WTC11 (cell line): Measurements from ENCODE around the gene MIER2. TPM values are rescaled to one million over a fixed set of nuclear protein-coding genes. Genes with fewer than 3 reads are reported as not detected.

ENCODE experiments used
- ATAC-seq: fragments of 200-7000 bp; cut with Tn5 transposase; 2 replicates; pipeline ENCODE4 v1.10.0; 2021; ENCODE audit warnings: mild to moderate bottlenecking, moderate library complexity
- CTCF ChIA-PET: fragments of 300-600 bp; sonication (Branson Sonifier 250); formaldehyde crosslinking; loops from one replicate; lab custom pipeline; 2021; ENCODE audit warnings: antibody characterized with exemption; lab: Charles Lee
- POLR2A ChIA-PET: fragments of 350-600 bp; sonication (Branson Sonifier 250); formaldehyde crosslinking; loops from one replicate; lab custom pipeline; 2021; ENCODE audit warnings: antibody characterized with exemption; lab: Charles Lee
- DNase-seq: peaks from one replicate; pipeline ENCODE4 v3.0.0; 2021; ENCODE audit warnings: low spot score
- H3K27ac Mint-ChIP-seq: 2 replicates; pipeline ENCODE4 v1.8.0; 2021; ENCODE audit warnings: mixed read lengths
- H3K27me3 Mint-ChIP-seq: 2 replicates; pipeline ENCODE4 v1.8.0; 2021; ENCODE audit warnings: low read depth, mild to moderate bottlenecking, moderate library complexity, mixed read lengths
- H3K36me3 Mint-ChIP-seq: 2 replicates; pipeline ENCODE4 v1.8.0; 2021; ENCODE audit warnings: mixed read lengths
- H3K4me1 Mint-ChIP-seq: 2 replicates; pipeline ENCODE4 v1.8.0; 2022; ENCODE audit warnings: mixed read lengths
- H3K4me3 Mint-ChIP-seq: 2 replicates; pipeline ENCODE4 v1.8.0; 2021; ENCODE audit warnings: mild to moderate bottlenecking, moderate library complexity, mixed read lengths
- H3K9me3 Mint-ChIP-seq: 2 replicates; pipeline ENCODE4 v1.8.0; 2021; ENCODE audit warnings: mixed read lengths
- ELF4 ChIP-seq: sonication (generic); formaldehyde crosslinking; IDR thresholded peaks from 2 replicates; pipeline ENCODE4 v1.8.1; 2022; ENCODE audit warnings: low read depth, mild to moderate bottlenecking, moderate library complexity, missing genetic modification reagents
- EMX1 ChIP-seq: fragments of 250-450 bp; sonication (Bioruptor Pico); IDR thresholded peaks from 2 replicates; pipeline ENCODE4 v1.8.0; 2021; ENCODE audit warnings: mild to moderate bottlenecking
- ESRRA ChIP-seq: sonication (generic); formaldehyde crosslinking; IDR thresholded peaks from 2 replicates; pipeline ENCODE4 v1.8.1; 2022; ENCODE audit warnings: mild to moderate bottlenecking, missing genetic modification reagents, borderline replicate concordance
- FOXJ3 ChIP-seq: sonication (generic); formaldehyde crosslinking; IDR thresholded peaks from 2 replicates; pipeline ENCODE4 v1.9.0; 2021; ENCODE audit warnings: missing genetic modification reagents, mild to moderate bottlenecking, borderline replicate concordance
- FOXK1 ChIP-seq: sonication (generic); formaldehyde crosslinking; IDR thresholded peaks from 2 replicates; pipeline ENCODE4 v1.8.0; 2022; ENCODE audit warnings: mild to moderate bottlenecking, moderate library complexity, missing genetic modification reagents
- GABPB1 ChIP-seq: sonication (generic); formaldehyde crosslinking; IDR thresholded peaks from 2 replicates; pipeline ENCODE4 v1.8.1; 2023; ENCODE audit warnings: mild to moderate bottlenecking, missing genetic modification reagents
- GTF2I ChIP-seq: fragments of 250-450 bp; sonication (Bioruptor Pico); conservative IDR thresholded peaks from 2 replicates; pipeline ENCODE4 v1.4.0; 2021; ENCODE audit warnings: mild to moderate bottlenecking
- HMGA2 ChIP-seq: fragments of 250-450 bp; sonication (Bioruptor Pico); IDR thresholded peaks from 2 replicates; pipeline ENCODE4 v1.4.0; 2021; ENCODE audit warnings: mild to moderate bottlenecking, moderate library complexity
- NFYB ChIP-seq: sonication (generic); formaldehyde crosslinking; conservative IDR thresholded peaks from 2 replicates; pipeline ENCODE4 v1.8.0; 2022; ENCODE audit warnings: low read depth, missing genetic modification reagents
- OVOL2 ChIP-seq: fragments of 250-450 bp; sonication (Bioruptor Pico); IDR thresholded peaks from 2 replicates; pipeline ENCODE4 v1.9.0; 2021; ENCODE audit warnings: mild to moderate bottlenecking, borderline replicate concordance
- RELA ChIP-seq: sonication (generic); formaldehyde crosslinking; IDR thresholded peaks from 2 replicates; pipeline ENCODE4 v1.8.1; 2022; ENCODE audit warnings: missing genetic modification reagents, mild to moderate bottlenecking, borderline replicate concordance
- SOX15 ChIP-seq: fragments of 250-450 bp; sonication (Bioruptor Pico); IDR thresholded peaks from 2 replicates; pipeline ENCODE4 v1.9.0; 2021; ENCODE audit warnings: mild to moderate bottlenecking
- ZNF138 ChIP-seq: sonication (generic); formaldehyde crosslinking; conservative IDR thresholded peaks from 2 replicates; pipeline ENCODE4 v1.8.1; 2022; ENCODE audit warnings: mild to moderate bottlenecking, moderate library complexity, missing genetic modification reagents
- ZNF219 ChIP-seq: sonication (generic); formaldehyde crosslinking; IDR thresholded peaks from 2 replicates; pipeline ENCODE4 v1.8.0; 2023; ENCODE audit warnings: missing genetic modification reagents, mild to moderate bottlenecking, borderline replicate concordance
- ZNF396 ChIP-seq: fragments of 250-450 bp; sonication (Bioruptor Pico); IDR thresholded peaks from 2 replicates; pipeline ENCODE4 v1.8.0; 2021; ENCODE audit warnings: mild to moderate bottlenecking, moderate library complexity, borderline replicate concordance
- ZNF416 ChIP-seq: fragments of 250-450 bp; sonication (Bioruptor Pico); IDR thresholded peaks from 2 replicates; pipeline ENCODE4 v1.9.0; 2021; ENCODE audit warnings: mild to moderate bottlenecking, inconsistent platforms
- total RNA-seq: library from RNA; stranded (reverse); gene quantifications from 3 replicates; pipeline ENCODE4 v1.2.3, GENCODE V29; 2021
- TF ChIP-seq, protein P1 (sequence below): sonication (generic); formaldehyde crosslinking; IDR thresholded peaks from 2 replicates; pipeline ENCODE4 v1.8.0; 2023; ENCODE audit warnings: mild to moderate bottlenecking, missing genetic modification reagents
- TF ChIP-seq, protein P2 (sequence below): sonication (generic); formaldehyde crosslinking; IDR thresholded peaks from 2 replicates; pipeline ENCODE4 v1.8.1; 2023; ENCODE audit warnings: mild to moderate bottlenecking, missing genetic modification reagents, borderline replicate concordance
- TF ChIP-seq, protein P3 (sequence below): fragments of 250-450 bp; sonication (Bioruptor Pico); conservative IDR thresholded peaks from 2 replicates; pipeline ENCODE4 v1.9.0; 2021; ENCODE audit warnings: mild to moderate bottlenecking
- TF ChIP-seq, protein P4 (sequence below): sonication (generic); formaldehyde crosslinking; IDR thresholded peaks from 2 replicates; pipeline ENCODE4 v1.8.0; 2022; ENCODE audit warnings: mild to moderate bottlenecking, missing genetic modification reagents
- TF ChIP-seq, protein P5 (sequence below): sonication (generic); formaldehyde crosslinking; IDR thresholded peaks from 2 replicates; pipeline ENCODE4 v1.8.1; 2023; ENCODE audit warnings: mild to moderate bottlenecking, moderate library complexity, missing genetic modification reagents
- TF ChIP-seq, protein P6 (sequence below): sonication (generic); formaldehyde crosslinking; IDR thresholded peaks from 2 replicates; pipeline ENCODE4 v1.8.1; 2022; ENCODE audit warnings: low read depth, mild to moderate bottlenecking, moderate library complexity, missing genetic modification reagents, borderline replicate concordance

The MIER2 gene
- total RNA-seq, 1 experiment from 2014 or later = 56.3 TPM

DNA sequence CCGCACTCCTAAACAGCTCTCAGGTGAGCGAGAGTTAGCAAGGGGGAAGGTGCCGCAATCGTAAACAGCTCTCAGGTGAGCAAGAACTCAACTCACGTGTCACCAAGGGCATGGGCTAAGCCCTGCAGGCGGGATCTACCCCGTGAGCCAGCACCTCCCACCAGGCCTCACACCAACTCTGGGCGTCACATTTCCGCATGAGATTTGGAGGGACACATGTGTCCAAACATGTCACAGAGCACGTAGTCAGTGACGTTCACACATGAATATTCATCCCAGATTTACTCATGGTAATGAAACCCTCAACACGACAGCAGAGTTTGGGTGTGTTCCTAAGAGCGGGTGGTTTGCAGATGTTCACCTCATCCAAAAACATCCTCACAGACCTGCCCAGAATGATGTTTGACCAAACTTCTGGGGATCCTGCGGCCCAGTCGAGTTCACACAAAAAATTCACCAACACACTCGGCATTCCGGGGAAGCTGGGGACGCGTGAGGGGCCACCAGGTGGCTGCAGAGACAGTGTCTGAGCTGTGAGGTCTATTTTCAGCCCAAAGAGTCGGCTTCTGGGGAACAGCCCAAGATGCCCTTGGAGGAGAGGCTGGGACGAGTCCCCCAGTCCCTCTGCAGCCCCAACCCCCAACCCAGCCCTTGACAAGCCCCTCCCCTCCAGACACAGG, 44.8 kb upstream of the MIER2 start:
- peak; percentile 33 for DNase-seq
- no peak overlapping the region for H3K4me3 Mint-ChIP-seq
- H3K4me1 Mint-ChIP-seq = peaks cover 19% of the 10 kb centered on the region
- H3K27ac Mint-ChIP-seq = no peak overlapping the region
- TF ChIP-seq ZNF138 (CRISPR knock-in tag) (no peak), FOXJ3 (CRISPR knock-in tag) (no peak), OVOL2 (CRISPR knock-in tag) (no peak), SOX15 (CRISPR knock-in tag) (no peak), EMX1 (CRISPR knock-in tag) (no peak)
- TF ChIP-seq, protein P1, sequence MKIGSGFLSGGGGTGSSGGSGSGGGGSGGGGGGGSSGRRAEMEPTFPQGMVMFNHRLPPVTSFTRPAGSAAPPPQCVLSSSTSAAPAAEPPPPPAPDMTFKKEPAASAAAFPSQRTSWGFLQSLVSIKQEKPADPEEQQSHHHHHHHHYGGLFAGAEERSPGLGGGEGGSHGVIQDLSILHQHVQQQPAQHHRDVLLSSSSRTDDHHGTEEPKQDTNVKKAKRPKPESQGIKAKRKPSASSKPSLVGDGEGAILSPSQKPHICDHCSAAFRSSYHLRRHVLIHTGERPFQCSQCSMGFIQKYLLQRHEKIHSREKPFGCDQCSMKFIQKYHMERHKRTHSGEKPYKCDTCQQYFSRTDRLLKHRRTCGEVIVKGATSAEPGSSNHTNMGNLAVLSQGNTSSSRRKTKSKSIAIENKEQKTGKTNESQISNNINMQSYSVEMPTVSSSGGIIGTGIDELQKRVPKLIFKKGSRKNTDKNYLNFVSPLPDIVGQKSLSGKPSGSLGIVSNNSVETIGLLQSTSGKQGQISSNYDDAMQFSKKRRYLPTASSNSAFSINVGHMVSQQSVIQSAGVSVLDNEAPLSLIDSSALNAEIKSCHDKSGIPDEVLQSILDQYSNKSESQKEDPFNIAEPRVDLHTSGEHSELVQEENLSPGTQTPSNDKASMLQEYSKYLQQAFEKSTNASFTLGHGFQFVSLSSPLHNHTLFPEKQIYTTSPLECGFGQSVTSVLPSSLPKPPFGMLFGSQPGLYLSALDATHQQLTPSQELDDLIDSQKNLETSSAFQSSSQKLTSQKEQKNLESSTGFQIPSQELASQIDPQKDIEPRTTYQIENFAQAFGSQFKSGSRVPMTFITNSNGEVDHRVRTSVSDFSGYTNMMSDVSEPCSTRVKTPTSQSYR (CRISPR knock-in tag) = no peak
- TF ChIP-seq, protein P2, sequence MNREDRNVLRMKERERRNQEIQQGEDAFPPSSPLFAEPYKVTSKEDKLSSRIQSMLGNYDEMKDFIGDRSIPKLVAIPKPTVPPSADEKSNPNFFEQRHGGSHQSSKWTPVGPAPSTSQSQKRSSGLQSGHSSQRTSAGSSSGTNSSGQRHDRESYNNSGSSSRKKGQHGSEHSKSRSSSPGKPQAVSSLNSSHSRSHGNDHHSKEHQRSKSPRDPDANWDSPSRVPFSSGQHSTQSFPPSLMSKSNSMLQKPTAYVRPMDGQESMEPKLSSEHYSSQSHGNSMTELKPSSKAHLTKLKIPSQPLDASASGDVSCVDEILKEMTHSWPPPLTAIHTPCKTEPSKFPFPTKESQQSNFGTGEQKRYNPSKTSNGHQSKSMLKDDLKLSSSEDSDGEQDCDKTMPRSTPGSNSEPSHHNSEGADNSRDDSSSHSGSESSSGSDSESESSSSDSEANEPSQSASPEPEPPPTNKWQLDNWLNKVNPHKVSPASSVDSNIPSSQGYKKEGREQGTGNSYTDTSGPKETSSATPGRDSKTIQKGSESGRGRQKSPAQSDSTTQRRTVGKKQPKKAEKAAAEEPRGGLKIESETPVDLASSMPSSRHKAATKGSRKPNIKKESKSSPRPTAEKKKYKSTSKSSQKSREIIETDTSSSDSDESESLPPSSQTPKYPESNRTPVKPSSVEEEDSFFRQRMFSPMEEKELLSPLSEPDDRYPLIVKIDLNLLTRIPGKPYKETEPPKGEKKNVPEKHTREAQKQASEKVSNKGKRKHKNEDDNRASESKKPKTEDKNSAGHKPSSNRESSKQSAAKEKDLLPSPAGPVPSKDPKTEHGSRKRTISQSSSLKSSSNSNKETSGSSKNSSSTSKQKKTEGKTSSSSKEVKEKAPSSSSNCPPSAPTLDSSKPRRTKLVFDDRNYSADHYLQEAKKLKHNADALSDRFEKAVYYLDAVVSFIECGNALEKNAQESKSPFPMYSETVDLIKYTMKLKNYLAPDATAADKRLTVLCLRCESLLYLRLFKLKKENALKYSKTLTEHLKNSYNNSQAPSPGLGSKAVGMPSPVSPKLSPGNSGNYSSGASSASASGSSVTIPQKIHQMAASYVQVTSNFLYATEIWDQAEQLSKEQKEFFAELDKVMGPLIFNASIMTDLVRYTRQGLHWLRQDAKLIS = no peak
- peaks cover 7% of the 10 kb centered on the region for H3K27me3 Mint-ChIP-seq
- H3K36me3 Mint-ChIP-seq = peaks cover 5% of the 10 kb centered on the region; the same call in 1 of the 2 replicates
- ChIA-PET POLR2A (interaction anchor here (0.6 to 1.5 kb wide), 2 partner anchors 73 to 121 kb away, joined by 4 to 7 read pairs; no protein-coding TSS in a partner anchor), CTCF (interaction anchor here (0.6 to 2.2 kb wide), 7 partner anchors 23 to 142 kb away, joined by 4 to 7 read pairs (median 6); no protein-coding TSS in a partner anchor)
- ATAC-seq = peak; percentile 24; the same call in 1 of the 2 replicates
- H3K9me3 Mint-ChIP-seq = peaks cover 13% of the 10 kb centered on the region

DNA sequence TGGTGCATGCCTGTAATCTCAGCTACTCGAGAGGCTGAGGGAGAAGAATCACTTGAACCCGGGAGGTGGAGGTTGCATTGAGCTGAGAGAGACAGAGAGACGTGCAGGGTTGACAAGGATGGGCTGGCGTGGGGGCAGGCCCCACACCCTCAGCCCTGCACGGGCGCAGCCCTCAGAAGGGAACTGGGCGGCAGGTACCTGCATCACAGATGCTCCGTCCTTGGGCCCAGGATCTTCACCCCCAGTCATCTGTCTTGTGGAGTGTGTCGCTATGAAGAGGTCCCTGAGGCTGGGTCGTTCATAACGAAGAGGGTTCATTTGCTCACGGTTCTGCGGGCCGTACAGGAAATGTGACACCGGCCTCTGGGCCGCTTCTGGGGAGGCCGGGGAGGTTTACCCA, 44.1 kb upstream of the MIER2 start:
- Mint-ChIP-seq H3K27me3 (peaks cover 10% of the 10 kb centered on the region), H3K36me3 (peaks cover 5% of the 10 kb centered on the region; the same call in 1 of the 2 replicates), H3K4me3 (no peak overlapping the region)
- CTCF ChIA-PET = interaction anchor here (0.6 to 2.2 kb wide), 7 partner anchors 24 to 142 kb away, joined by 4 to 7 read pairs (median 6); no protein-coding TSS in a partner anchor
- TF ChIP-seq RELA (CRISPR knock-in tag) (no peak), ZNF219 (CRISPR knock-in tag) (no peak), ZNF416 (no peak), HMGA2 (CRISPR knock-in tag) (no peak), NFYB (CRISPR knock-in tag) (no peak), FOXK1 (CRISPR knock-in tag) (no peak), ZNF396 (CRISPR knock-in tag) (no peak), ELF4 (CRISPR knock-in tag) (no peak), ESRRA (CRISPR knock-in tag) (no peak), GABPB1 (CRISPR knock-in tag) (no peak), GTF2I (CRISPR knock-in tag) (no peak)
- TF ChIP-seq, protein P3, sequence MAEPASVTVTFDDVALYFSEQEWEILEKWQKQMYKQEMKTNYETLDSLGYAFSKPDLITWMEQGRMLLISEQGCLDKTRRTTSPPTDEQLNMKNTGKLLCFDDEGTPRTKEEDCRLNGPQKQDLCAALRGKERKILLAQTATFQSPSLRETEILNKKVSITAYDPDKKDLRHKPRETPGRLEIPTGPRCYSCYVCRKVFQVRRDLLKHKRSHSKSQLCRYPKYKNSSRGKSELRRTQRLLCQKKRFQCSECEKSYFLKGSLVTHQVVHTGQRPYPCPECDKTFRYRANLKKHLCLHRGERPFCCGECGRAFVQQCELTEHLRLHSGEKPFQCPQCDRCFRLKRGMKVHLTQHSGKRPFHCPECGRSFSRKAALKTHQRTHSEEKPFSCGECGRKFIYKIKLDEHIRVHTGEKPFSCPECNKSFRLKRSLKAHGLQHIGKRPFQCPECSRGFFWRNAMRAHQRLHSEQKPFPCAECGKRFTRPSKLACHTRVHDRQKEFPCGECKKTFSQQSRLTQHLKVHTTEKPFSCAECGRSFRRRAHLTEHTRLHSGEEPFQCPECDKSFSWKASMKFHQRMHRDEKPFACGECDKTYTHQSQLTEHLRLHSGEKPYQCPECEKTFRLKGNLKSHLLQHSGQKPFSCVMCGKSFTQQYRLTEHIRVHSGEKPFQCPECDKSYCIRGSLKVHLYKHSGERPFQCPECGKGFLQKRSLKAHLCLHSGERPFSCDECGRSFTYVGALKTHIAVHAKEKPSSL = no peak
- TF ChIP-seq, protein P4, sequence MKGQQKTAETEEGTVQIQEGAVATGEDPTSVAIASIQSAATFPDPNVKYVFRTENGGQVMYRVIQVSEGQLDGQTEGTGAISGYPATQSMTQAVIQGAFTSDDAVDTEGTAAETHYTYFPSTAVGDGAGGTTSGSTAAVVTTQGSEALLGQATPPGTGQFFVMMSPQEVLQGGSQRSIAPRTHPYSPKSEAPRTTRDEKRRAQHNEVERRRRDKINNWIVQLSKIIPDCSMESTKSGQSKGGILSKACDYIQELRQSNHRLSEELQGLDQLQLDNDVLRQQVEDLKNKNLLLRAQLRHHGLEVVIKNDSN (CRISPR knock-in tag) = no peak
- TF ChIP-seq, protein P5, sequence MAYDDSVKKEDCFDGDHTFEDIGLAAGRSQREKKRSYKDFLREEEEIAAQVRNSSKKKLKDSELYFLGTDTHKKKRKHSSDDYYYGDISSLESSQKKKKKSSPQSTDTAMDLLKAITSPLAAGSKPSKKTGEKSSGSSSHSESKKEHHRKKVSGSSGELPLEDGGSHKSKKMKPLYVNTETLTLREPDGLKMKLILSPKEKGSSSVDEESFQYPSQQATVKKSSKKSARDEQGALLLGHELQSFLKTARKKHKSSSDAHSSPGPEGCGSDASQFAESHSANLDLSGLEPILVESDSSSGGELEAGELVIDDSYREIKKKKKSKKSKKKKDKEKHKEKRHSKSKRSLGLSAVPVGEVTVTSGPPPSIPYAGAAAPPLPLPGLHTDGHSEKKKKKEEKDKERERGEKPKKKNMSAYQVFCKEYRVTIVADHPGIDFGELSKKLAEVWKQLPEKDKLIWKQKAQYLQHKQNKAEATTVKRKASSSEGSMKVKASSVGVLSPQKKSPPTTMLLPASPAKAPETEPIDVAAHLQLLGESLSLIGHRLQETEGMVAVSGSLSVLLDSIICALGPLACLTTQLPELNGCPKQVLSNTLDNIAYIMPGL (CRISPR knock-in tag) = no peak
- TF ChIP-seq, protein P6, sequence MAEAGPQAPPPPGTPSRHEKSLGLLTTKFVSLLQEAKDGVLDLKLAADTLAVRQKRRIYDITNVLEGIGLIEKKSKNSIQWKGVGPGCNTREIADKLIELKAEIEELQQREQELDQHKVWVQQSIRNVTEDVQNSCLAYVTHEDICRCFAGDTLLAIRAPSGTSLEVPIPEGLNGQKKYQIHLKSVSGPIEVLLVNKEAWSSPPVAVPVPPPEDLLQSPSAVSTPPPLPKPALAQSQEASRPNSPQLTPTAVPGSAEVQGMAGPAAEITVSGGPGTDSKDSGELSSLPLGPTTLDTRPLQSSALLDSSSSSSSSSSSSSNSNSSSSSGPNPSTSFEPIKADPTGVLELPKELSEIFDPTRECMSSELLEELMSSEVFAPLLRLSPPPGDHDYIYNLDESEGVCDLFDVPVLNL (CRISPR knock-in tag) = no peak
- TF ChIP-seq, all 79 proteins: peak for 0
- Mint-ChIP-seq H3K27ac (no peak overlapping the region), H3K9me3 (peaks cover 13% of the 10 kb centered on the region), H3K4me1 (peaks cover 26% of the 10 kb centered on the region)
- POLR2A ChIA-PET = interaction anchor here (0.6 to 1.5 kb wide), 2 partner anchors 74 to 122 kb away, joined by 4 to 7 read pairs; no protein-coding TSS in a partner anchor
- ATAC-seq (no peak), DNase-seq (peak; percentile 8)
